ENCODE results near the gene EEA1.

DNA sequence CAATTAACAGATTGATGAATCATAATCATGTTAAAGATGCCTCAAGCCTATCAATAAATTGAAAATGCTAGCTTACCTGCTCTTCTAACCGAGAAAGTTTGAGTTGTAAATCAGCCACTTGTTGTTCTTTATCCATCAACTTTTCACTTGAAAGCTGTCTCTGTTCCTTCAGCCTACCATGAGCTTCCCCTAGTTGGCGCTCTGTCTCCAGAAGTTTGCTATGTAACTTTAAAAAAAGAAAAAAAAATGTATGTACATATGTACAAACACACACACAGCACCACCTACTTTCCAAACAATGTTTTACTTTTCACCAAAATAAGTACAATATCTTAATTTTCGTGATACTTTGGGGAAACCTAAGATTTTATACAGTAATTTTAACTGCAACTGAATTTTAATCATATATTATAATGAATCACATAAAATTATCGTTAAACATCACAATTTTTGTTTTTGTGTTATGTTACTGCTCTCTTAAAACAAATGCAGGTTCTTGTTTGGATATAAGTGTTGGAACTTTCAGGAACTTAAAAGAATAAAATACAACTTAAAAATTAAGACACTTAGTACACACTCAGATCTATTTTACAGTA is 101.2 kb downstream of the EEA1 start:
- TF ChIP-seq, protein P1, sequence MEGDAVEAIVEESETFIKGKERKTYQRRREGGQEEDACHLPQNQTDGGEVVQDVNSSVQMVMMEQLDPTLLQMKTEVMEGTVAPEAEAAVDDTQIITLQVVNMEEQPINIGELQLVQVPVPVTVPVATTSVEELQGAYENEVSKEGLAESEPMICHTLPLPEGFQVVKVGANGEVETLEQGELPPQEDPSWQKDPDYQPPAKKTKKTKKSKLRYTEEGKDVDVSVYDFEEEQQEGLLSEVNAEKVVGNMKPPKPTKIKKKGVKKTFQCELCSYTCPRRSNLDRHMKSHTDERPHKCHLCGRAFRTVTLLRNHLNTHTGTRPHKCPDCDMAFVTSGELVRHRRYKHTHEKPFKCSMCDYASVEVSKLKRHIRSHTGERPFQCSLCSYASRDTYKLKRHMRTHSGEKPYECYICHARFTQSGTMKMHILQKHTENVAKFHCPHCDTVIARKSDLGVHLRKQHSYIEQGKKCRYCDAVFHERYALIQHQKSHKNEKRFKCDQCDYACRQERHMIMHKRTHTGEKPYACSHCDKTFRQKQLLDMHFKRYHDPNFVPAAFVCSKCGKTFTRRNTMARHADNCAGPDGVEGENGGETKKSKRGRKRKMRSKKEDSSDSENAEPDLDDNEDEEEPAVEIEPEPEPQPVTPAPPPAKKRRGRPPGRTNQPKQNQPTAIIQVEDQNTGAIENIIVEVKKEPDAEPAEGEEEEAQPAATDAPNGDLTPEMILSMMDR (IDR thresholded peaks at IDR 0.05; ENCODE audit: poor library complexity, severe bottlenecking) = peak; percentile 36
- no peak for TF ChIP-seq TAF1 (IDR thresholded peaks at IDR 0.05; ENCODE audit: low read depth)
- no peak for TF ChIP-seq EZH2 (IDR thresholded peaks at IDR 0.05; ENCODE audit: borderline replicate concordance, insufficient read depth, low read length, poor library complexity, severe bottlenecking)
- TF ChIP-seq EP300 (conservative IDR thresholded peaks at IDR 0.05; ENCODE audit: poor library complexity, severe bottlenecking) = no peak
- no peak for TF ChIP-seq MXI1 (conservative IDR thresholded peaks at IDR 0.05; ENCODE audit: poor library complexity, severe bottlenecking)
- TF ChIP-seq POLR2AphosphoS5 (IDR thresholded peaks at IDR 0.05) = no peak
- TF ChIP-seq, protein P2, sequence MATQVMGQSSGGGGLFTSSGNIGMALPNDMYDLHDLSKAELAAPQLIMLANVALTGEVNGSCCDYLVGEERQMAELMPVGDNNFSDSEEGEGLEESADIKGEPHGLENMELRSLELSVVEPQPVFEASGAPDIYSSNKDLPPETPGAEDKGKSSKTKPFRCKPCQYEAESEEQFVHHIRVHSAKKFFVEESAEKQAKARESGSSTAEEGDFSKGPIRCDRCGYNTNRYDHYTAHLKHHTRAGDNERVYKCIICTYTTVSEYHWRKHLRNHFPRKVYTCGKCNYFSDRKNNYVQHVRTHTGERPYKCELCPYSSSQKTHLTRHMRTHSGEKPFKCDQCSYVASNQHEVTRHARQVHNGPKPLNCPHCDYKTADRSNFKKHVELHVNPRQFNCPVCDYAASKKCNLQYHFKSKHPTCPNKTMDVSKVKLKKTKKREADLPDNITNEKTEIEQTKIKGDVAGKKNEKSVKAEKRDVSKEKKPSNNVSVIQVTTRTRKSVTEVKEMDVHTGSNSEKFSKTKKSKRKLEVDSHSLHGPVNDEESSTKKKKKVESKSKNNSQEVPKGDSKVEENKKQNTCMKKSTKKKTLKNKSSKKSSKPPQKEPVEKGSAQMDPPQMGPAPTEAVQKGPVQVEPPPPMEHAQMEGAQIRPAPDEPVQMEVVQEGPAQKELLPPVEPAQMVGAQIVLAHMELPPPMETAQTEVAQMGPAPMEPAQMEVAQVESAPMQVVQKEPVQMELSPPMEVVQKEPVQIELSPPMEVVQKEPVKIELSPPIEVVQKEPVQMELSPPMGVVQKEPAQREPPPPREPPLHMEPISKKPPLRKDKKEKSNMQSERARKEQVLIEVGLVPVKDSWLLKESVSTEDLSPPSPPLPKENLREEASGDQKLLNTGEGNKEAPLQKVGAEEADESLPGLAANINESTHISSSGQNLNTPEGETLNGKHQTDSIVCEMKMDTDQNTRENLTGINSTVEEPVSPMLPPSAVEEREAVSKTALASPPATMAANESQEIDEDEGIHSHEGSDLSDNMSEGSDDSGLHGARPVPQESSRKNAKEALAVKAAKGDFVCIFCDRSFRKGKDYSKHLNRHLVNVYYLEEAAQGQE (IDR thresholded peaks at IDR 0.05; ENCODE audit: borderline replicate concordance) = no peak

Data from neural cell (in vitro differentiated cells).